GM23248 (cell line): Measurements from ENCODE around the gene PEAK3. TPM values are rescaled to one million over a fixed set of nuclear protein-coding genes. Genes with fewer than 3 reads are reported as not detected.

ENCODE experiments used
- DNase-seq: peaks from one replicate; pipeline ENCODE4 v3.0.0-alpha.2; 2015
- H2AFZ ChIP-seq: fragments of 200-600 bp; sonication (generic); 2 replicates; pipeline ENCODE4 v1.6.1; 2016; ENCODE audit warnings: antibody characterized with exemption
- H3F3A ChIP-seq: fragments of 200-600 bp; sonication (generic); 2 replicates; pipeline ENCODE4 v1.6.1; 2016; ENCODE audit warnings: mild to moderate bottlenecking, antibody characterized with exemption, mixed run types; ENCODE audit not compliant: insufficient read depth
- H3K27ac ChIP-seq: fragments of 200-600 bp; sonication (generic); 2 replicates; pipeline ENCODE4 v1.5.1; 2016; ENCODE audit warnings: mild to moderate bottlenecking
- H3K27me3 ChIP-seq: fragments of 200-600 bp; sonication (generic); replicated peaks from 2 replicates; pipeline ENCODE4 v1.6.1; 2016; ENCODE audit warnings: mild to moderate bottlenecking; ENCODE audit not compliant: insufficient read depth
- H3K36me3 ChIP-seq: fragments of 200-600 bp; sonication (generic); 2 replicates; pipeline ENCODE4 v1.6.1; 2016; ENCODE audit warnings: low read depth, mild to moderate bottlenecking
- H3K4me1 ChIP-seq: fragments of 200-600 bp; sonication (generic); 2 replicates; pipeline ENCODE4 v1.6.1; 2016; ENCODE audit warnings: mild to moderate bottlenecking; ENCODE audit not compliant: insufficient read depth
- H3K4me2 ChIP-seq: fragments of 200-600 bp; sonication (generic); one replicate; pipeline ENCODE4 v1.6.1; 2016; ENCODE audit warnings: mild to moderate bottlenecking; ENCODE audit not compliant: unreplicated experiment
- H3K4me3 ChIP-seq: fragments of 200-600 bp; sonication (generic); 2 replicates; pipeline ENCODE4 v1.5.1; 2016; ENCODE audit warnings: mild to moderate bottlenecking
- H3K79me2 ChIP-seq: fragments of 200-600 bp; sonication (generic); 2 replicates; pipeline ENCODE4 v1.6.1; 2016; ENCODE audit warnings: mild to moderate bottlenecking; ENCODE audit not compliant: insufficient read depth
- H3K9ac ChIP-seq: fragments of 200-600 bp; sonication (generic); 2 replicates; pipeline ENCODE4 v1.6.1; 2016; ENCODE audit warnings: mild to moderate bottlenecking
- H3K9me2 ChIP-seq: fragments of 200-600 bp; sonication (generic); 2 replicates; pipeline ENCODE4 v1.6.1; 2016; ENCODE audit warnings: mixed run types, mild to moderate bottlenecking, moderate library complexity; ENCODE audit not compliant: insufficient read depth
- H3K9me3 ChIP-seq: fragments of 200-600 bp; sonication (generic); one replicate; pipeline ENCODE4 v1.6.1; 2017; ENCODE audit warnings: low read depth
- H4K20me1 ChIP-seq: fragments of 200-600 bp; sonication (generic); 2 replicates; pipeline ENCODE4 v1.6.0; 2016; ENCODE audit not compliant: insufficient read depth
- EZH2 ChIP-seq: fragments of 200-600 bp; sonication (generic); IDR thresholded peaks from 2 replicates; pipeline ENCODE4 v1.6.1; 2018; ENCODE audit warnings: antibody characterized with exemption, mild to moderate bottlenecking; ENCODE audit not compliant: insufficient read depth, poor library complexity, severe bottlenecking
- EZH2phosphoT487 ChIP-seq: fragments of 200-600 bp; sonication (generic); IDR thresholded peaks from 2 replicates; pipeline ENCODE4 v1.6.1; 2018; ENCODE audit warnings: antibody characterized with exemption, moderate library complexity, mild to moderate bottlenecking, low read depth; ENCODE audit not compliant: insufficient read depth
- WGBS, 2 experiments: methylation state at CpG; one replicate each; pipeline ENCODE4 v1.1.6; 2015 to 2017; ENCODE audit warnings: low lambda C conversion rate in 2 of 2, low coverage in 1 of 2; ENCODE audit errors: missing lambda C conversion rate in 2 of 2; 5-methylcytosine and 5-hydroxymethylcytosine counted together
- in situ Hi-C: fragments of 300-500 bp; cut with MboI; formaldehyde crosslinking; loops from 2 replicates; pipeline ENCODE4 v1.15.0; 2020
- polyA plus RNA-seq: library from polyadenylated mRNA; unstranded; fragments of >200 nt; fragmentation: Nextera tagmentation; extraction: Ambion mirVana; gene quantifications from 2 replicates; pipeline ENCODE4 v1.2.1, GENCODE V29; 2016
- total RNA-seq: library from RNA; depleted of rRNA; stranded (reverse); fragments of >200 nt; shearing (Covaris generic); gene quantifications from 2 replicates; pipeline ENCODE4 v1.2.3, GENCODE V29; 2014

Gene PEAK3
- total and polyA plus RNA-seq, 2 experiments from 2014 or later: not detected

- Histone ChIP-seq H3K27ac (no peak overlapping the region), H2AFZ (no peak overlapping the region), H3K9ac (no peak overlapping the region), H3K9me2 (no peaks in the 10 kb centered on the region), H3K4me3 (no peak overlapping the region), H3K27me3 (no peaks in the 10 kb centered on the region), H3K79me2 (no peaks in the 10 kb centered on the region), H3K4me2 (no peak overlapping the region), H3K9me3 (no peaks in the 10 kb centered on the region), H3K36me3 (no peaks in the 10 kb centered on the region), H3F3A (no peaks in the 10 kb centered on the region), H4K20me1 (no peaks in the 10 kb centered on the region), H3K4me1 (no peaks in the 10 kb centered on the region)
- 75 to 82% methylated on average over 24 to 26 of the region's 26 CpGs for WGBS, 2 experiments
- in situ Hi-C loops: loop anchor here (10.0 kb wide), 1 partner anchor 104 kb away; no protein-coding TSS in a partner anchor
- no peak for TF ChIP-seq EZH2phosphoT487
- TF ChIP-seq EZH2: no peak
- no peak for DNase-seq
These were observed 1.2 kb downstream of the PEAK3 start for GRCh38 chr19:2280633-2281264.

- peaks cover 21% of the 10 kb centered on the region for H3K79me2 ChIP-seq
- peaks cover 6% of the 10 kb centered on the region for H3F3A ChIP-seq
- H3K36me3 ChIP-seq: no peaks in the 10 kb centered on the region
- no peak overlapping the region for H3K4me2 ChIP-seq
- no peaks in the 10 kb centered on the region for H3K9me2 ChIP-seq
- H3K4me3 ChIP-seq: no peak overlapping the region
- no peaks in the 10 kb centered on the region for H3K27me3 ChIP-seq
- no peak overlapping the region for H3K9ac ChIP-seq
- TF ChIP-seq EZH2 (no peak), EZH2phosphoT487 (no peak)
- in situ Hi-C loops: no loop called here
- no peak overlapping the region for H3K27ac ChIP-seq
- peak; percentile 16 for DNase-seq
- peaks cover 8% of the 10 kb centered on the region for H4K20me1 ChIP-seq
- no peak overlapping the region for H2AFZ ChIP-seq
- H3K4me1 ChIP-seq: peaks cover 4% of the 10 kb centered on the region
- no peaks in the 10 kb centered on the region for H3K9me3 ChIP-seq
- WGBS, 2 experiments: 78 to 85% methylated on average over 14 to 25 of the region's 33 CpGs
These were observed 3.4 kb downstream of the PEAK3 start for GRCh38 chr19:2278459-2279158.

GRCh38 chr19:2277138-2277537, 4.8 kb downstream of the PEAK3 start:
- peaks cover 12% of the 10 kb centered on the region for H3K4me1 ChIP-seq
- no peak overlapping the region for H3K4me3 ChIP-seq
- no peak overlapping the region for H3K27ac ChIP-seq
- TF ChIP-seq EZH2phosphoT487 (no peak), EZH2 (no peak)
- in situ Hi-C loops: no loop called here
- no peaks in the 10 kb centered on the region; the same call in 1 of the 2 replicates for H3K36me3 ChIP-seq
- H3F3A ChIP-seq: peaks cover 6% of the 10 kb centered on the region
- WGBS, 2 experiments: 80% methylated on average over 9 of the region's 9 CpGs
- H3K9ac ChIP-seq: no peak overlapping the region
- H2AFZ ChIP-seq: no peak overlapping the region
- no peak overlapping the region for H3K4me2 ChIP-seq
- no peaks in the 10 kb centered on the region for H3K9me3 ChIP-seq
- H3K79me2 ChIP-seq: peaks cover 35% of the 10 kb centered on the region
- H3K27me3 ChIP-seq: no peaks in the 10 kb centered on the region
- no peaks in the 10 kb centered on the region for H3K9me2 ChIP-seq
- no peak for DNase-seq
- peaks cover 11% of the 10 kb centered on the region for H4K20me1 ChIP-seq

GRCh38 chr19:2276429-2276986, 5.5 kb downstream of the PEAK3 start:
- Histone ChIP-seq H3K4me1 (peaks cover 12% of the 10 kb centered on the region), H3K9me2 (no peaks in the 10 kb centered on the region), H4K20me1 (peaks cover 15% of the 10 kb centered on the region), H3K9me3 (no peaks in the 10 kb centered on the region), H2AFZ (no peak overlapping the region), H3F3A (peaks cover 6% of the 10 kb centered on the region), H3K27me3 (no peaks in the 10 kb centered on the region), H3K27ac (no peak overlapping the region), H3K4me3 (no peak overlapping the region), H3K79me2 (peaks cover 42% of the 10 kb centered on the region), H3K9ac (no peak overlapping the region), H3K4me2 (no peak overlapping the region), H3K36me3 (no peaks in the 10 kb centered on the region; the same call in 1 of the 2 replicates)
- no peak for DNase-seq
- 94 to 97% methylated on average over 21 to 28 of the region's 28 CpGs for WGBS, 2 experiments
- in situ Hi-C loops: no loop called here
- no peak for TF ChIP-seq EZH2
- no peak for TF ChIP-seq EZH2phosphoT487
